Naive thymus-derived CD4-positive, alpha-beta T cell (primary cell): ENCODE measurements around the gene IP6K1. TPM values are rescaled to one million over a fixed set of nuclear protein-coding genes. Genes with fewer than 3 reads are reported as not detected.
A peak's percentile ranks its signal among the peaks of the same experiment; 100 is the strongest.

Source experiments
- ATAC-seq: fragments of 150-1000 bp; cut with Tn5 transposase; 2 replicates; pipeline ENCODE4 v1.10.0; 2021; ENCODE audit warnings: mild to moderate bottlenecking, moderate library complexity
- CTCF ChIA-PET: fragments of 350-600 bp; sonication (Branson Sonifier 250); formaldehyde crosslinking; loops from one replicate; lab custom pipeline; 2021; ENCODE audit warnings: antibody characterized with exemption; lab: Charles Lee
- POLR2A ChIA-PET: fragments of 350-600 bp; sonication (Branson Sonifier 250); formaldehyde crosslinking; loops from one replicate; lab custom pipeline; 2021; ENCODE audit warnings: antibody characterized with exemption, inconsistent platforms; lab: Charles Lee
- DNase-seq, 9 donors: peaks; one replicate each; pipeline versions ENCODE4 v3.0.0 to v3.0.0-alpha.2; 2020 to 2022; ENCODE audit warnings: mixed read lengths in 1 of 9
- H3K27ac ChIP-seq: one replicate; pipeline ENCODE4 v1.7.0; 2013; ENCODE audit warnings: mild to moderate bottlenecking, low read depth, low read length, moderate library complexity
- H3K27me3 ChIP-seq, 2 donors: one replicate each; pipeline ENCODE4 v1.7.0; 2013; ENCODE audit warnings: low read length in 2 of 2, mild to moderate bottlenecking in 2 of 2, moderate library complexity in 2 of 2; ENCODE audit not compliant: control insufficient read depth in 2 of 2, insufficient read depth in 2 of 2
- H3K36me3 ChIP-seq, 3 experiments: 1 replicate in 2 of 3; 2 replicates in 1 of 3; pipeline ENCODE4 v1.7.0; 2013; ENCODE audit warnings: low read length in 3 of 3, mild to moderate bottlenecking in 3 of 3, moderate library complexity in 1 of 3; ENCODE audit not compliant: insufficient read depth in 3 of 3, control insufficient read depth in 2 of 3
- H3K4me1 ChIP-seq, 2 donors: one replicate each; pipeline ENCODE4 v1.7.0; 2013; ENCODE audit warnings: low read length in 2 of 2, mild to moderate bottlenecking in 2 of 2, moderate library complexity in 1 of 2; ENCODE audit not compliant: control insufficient read depth in 2 of 2, insufficient read depth in 2 of 2
- H3K4me3 ChIP-seq: 2 replicates; pipeline ENCODE4 v1.7.0; 2013; ENCODE audit warnings: mild to moderate bottlenecking, low read length
- H3K9me3 ChIP-seq, 3 experiments: 1 replicate in 2 of 3; 2 replicates in 1 of 3; pipeline ENCODE4 v1.7.0; 2013; ENCODE audit warnings: low read length in 3 of 3; ENCODE audit not compliant: control insufficient read depth in 2 of 3
- H3K27ac Mint-ChIP-seq, 9 donors: one replicate each; pipeline ENCODE4 v1.8.0; 2020 to 2022; ENCODE audit warnings: mixed read lengths in 9 of 9, mild to moderate bottlenecking in 8 of 9, moderate library complexity in 5 of 9, inconsistent platforms in 2 of 9
- H3K27me3 Mint-ChIP-seq, 5 donors: one replicate each; pipeline ENCODE4 v1.8.0; 2021 to 2022; ENCODE audit warnings: mixed read lengths in 5 of 5, mild to moderate bottlenecking in 1 of 5
- H3K36me3 Mint-ChIP-seq, 5 donors: one replicate each; pipeline ENCODE4 v1.8.0; 2020 to 2022; ENCODE audit warnings: mixed read lengths in 5 of 5, mild to moderate bottlenecking in 3 of 5, inconsistent platforms in 1 of 5
- H3K4me1 Mint-ChIP-seq, 7 donors: one replicate each; pipeline ENCODE4 v1.8.0; 2020 to 2022; ENCODE audit warnings: mixed read lengths in 7 of 7, mild to moderate bottlenecking in 3 of 7, inconsistent platforms in 1 of 7
- H3K4me3 Mint-ChIP-seq, 10 donors: one replicate each; pipeline ENCODE4 v1.8.0; 2020 to 2022; ENCODE audit warnings: mild to moderate bottlenecking in 10 of 10, mixed read lengths in 10 of 10, moderate library complexity in 6 of 10, inconsistent platforms in 2 of 10
- H3K9me3 Mint-ChIP-seq, 11 donors: one replicate each; pipeline ENCODE4 v1.8.0; 2020 to 2022; ENCODE audit warnings: mixed read lengths in 11 of 11, mild to moderate bottlenecking in 4 of 11, inconsistent platforms in 1 of 11, moderate library complexity in 1 of 11
- intact Hi-C, 2 donors: fragments of 100-400 bp; cut with micrococcal nuclease; formaldehyde crosslinking; loops; one replicate each; pipeline ENCODE4 v1.15.1; 2023
- polyA plus RNA-seq, 2 donors: library from polyadenylated mRNA; unstranded; fragments of 300-500 nt; fragmentation: Illumina TruSeq; gene quantifications; one replicate each; pipeline ENCODE4 v1.2.3, GENCODE V29; 2021
- total RNA-seq, 6 experiments: library from RNA in 5 of 6; stranded (reverse) in 5 of 6; gene quantifications; 1 replicate in 5 of 6; 2 replicates in 1 of 6; pipeline ENCODE4 v1.2.3 and lab custom pipeline; 2021 to 2026

IP6K1 gene
- total and polyA plus RNA-seq, 7 experiments from 2014 or later, result 18.4 to 57.0 (median 45.4) TPM

- Mint-ChIP-seq H3K36me3 (peaks cover 0 to 10% (median 0%) of the 10 kb centered on the region in 5 donors), H3K27ac (peak overlapping the region in 7 of 9 donors; percentile 74 to 96 (median 87)), H3K27me3 (peaks cover 0 to 17% (median 0%) of the 10 kb centered on the region in 5 donors), H3K9me3 (peaks cover 0 to 2% (median 0%) of the 10 kb centered on the region in 11 donors), H3K4me1 (peaks cover 32 to 57% (median 50%) of the 10 kb centered on the region in 7 donors), H3K4me3 (peak overlapping the region; percentile 76 to 95 (median 86))
- CTCF ChIA-PET, result interaction anchor here (0.6 to 12.8 kb wide), 6 partner anchors 9 to 682 kb away, joined by 3 to 181 read pairs (median 5); partner anchors contain the start of gene UBA7
- Histone ChIP-seq H3K27ac (peak overlapping the region; percentile 84), H3K4me1 (peaks cover 11 to 46% of the 10 kb centered on the region in 2 donors), H3K27me3 (no peaks in the 10 kb centered on the region), H3K9me3 (no peaks in the 10 kb centered on the region), H3K4me3 (no peak overlapping the region), H3K36me3 (peaks cover 0 to 18% (median 0%) of the 10 kb centered on the region in 3 experiments)
- intact Hi-C loops, result loop anchor here (5.0 to 10.0 kb wide), 2 partner anchors 423 to 490 kb away; partner anchors contain the start of genes HYAL3 (in 1 of the 2), IFRD2 (in 1 of the 2) and NAA80 (in 1 of the 2)
- POLR2A ChIA-PET, result interaction anchor here (1.3 to 6.1 kb wide), 7 partner anchors 11 to 81 kb away, joined by 3 to 87 read pairs (median 12); partner anchors contain the start of genes GMPPB, IP6K1 and UBA7
- no peak for ATAC-seq
- DNase-seq, result no peak
Observed at GRCh38 chr3:49804141-49805041, 18.0 kb upstream of the IP6K1 start.

- H3K4me1 ChIP-seq, result peaks cover 11 to 46% of the 10 kb centered on the region in 2 donors
Observed at GRCh38 chr3:49803465-49804140, 17.3 kb upstream of the IP6K1 start.

GRCh38 chr3:49802719-49803464 is 16.6 kb upstream of the IP6K1 start, which contains the start of gene INKA1:
Gene INKA1, plus strand, starts transcription at chr3:49803261. Its CDS starts 132 bp downstream, at chr3:49803393.
- ChIA-PET CTCF (interaction anchor here (0.5 to 12.8 kb wide), 15 partner anchors 8 to 227 kb away, joined by 3 to 181 read pairs (median 5); partner anchors contain the start of genes IP6K1, MON1A and UBA7), POLR2A (interaction anchor here (0.6 to 6.1 kb wide), 18 partner anchors 8 to 1329 kb away, joined by 3 to 87 read pairs (median 3); partner anchors contain the start of genes DAG1, IP6K1, MON1A and RBM6)
- H3K36me3 Mint-ChIP-seq, result peaks cover 0 to 10% (median 0%) of the 10 kb centered on the region in 5 donors
- DNase-seq (peak; percentile 77 to 89 (median 87)), ATAC-seq (peak; percentile 93)
- peaks cover 23 to 47% (median 41%) of the 10 kb centered on the region in 7 donors for H3K4me1 Mint-ChIP-seq
- peak within 1 kb of the TSS; percentile 82 to 95 (median 90) for H3K4me3 Mint-ChIP-seq
- peak within 1 kb of the TSS; percentile 80 to 96 (median 91) for H3K27ac Mint-ChIP-seq
- intact Hi-C loops, result loop anchor here (1.0 to 10.0 kb wide), 12 partner anchors 10 to 492 kb away; partner anchors contain the start of genes IP6K1 (in 2 of the 2), MON1A (in 2 of the 2), TRAIP (in 2 of the 2) and UBA7 (in 2 of the 2)
- H3K36me3 ChIP-seq, result peaks cover 0 to 5% (median 0%) of the 10 kb centered on the region in 3 experiments
- H3K4me3 ChIP-seq, result peak within 1 kb of the TSS; percentile 89
- peaks cover 0 to 20% (median 0%) of the 10 kb centered on the region in 5 donors for H3K27me3 Mint-ChIP-seq
- H3K27me3 ChIP-seq, result no peaks in the 10 kb centered on the region
- H3K9me3 ChIP-seq, result no peaks in the 10 kb centered on the region
- H3K9me3 Mint-ChIP-seq, result peaks cover 0 to 2% (median 0%) of the 10 kb centered on the region in 11 donors
- H3K27ac ChIP-seq, result peak within 1 kb of the TSS; percentile 84
- H3K4me1 ChIP-seq, result peaks cover 11 to 41% of the 10 kb centered on the region in 2 donors

More at GRCh38 chr3:49803465-49804140, 17.3 kb upstream of the IP6K1 start:
- H3K36me3 Mint-ChIP-seq, result peaks cover 0 to 10% (median 0%) of the 10 kb centered on the region in 5 donors
- peak; percentile 19 for ATAC-seq
- DNase-seq, result peak in 7 of 9 donors; percentile 44 to 62 (median 51)
- ChIA-PET CTCF (interaction anchor here (0.6 to 12.8 kb wide), 11 partner anchors 9 to 227 kb away, joined by 3 to 181 read pairs (median 4); partner anchors contain the start of genes IP6K1 and UBA7), POLR2A (interaction anchor here (0.6 to 6.1 kb wide), 17 partner anchors 8 to 1330 kb away, joined by 3 to 87 read pairs (median 3); partner anchors contain the start of genes DAG1, IP6K1, RBM6 and TMEM115)
- H3K36me3 ChIP-seq, result peaks cover 0 to 11% (median 0%) of the 10 kb centered on the region in 3 experiments
- peak overlapping the region; percentile 84 for H3K27ac ChIP-seq
- H3K4me3 ChIP-seq, result peak overlapping the region; percentile 89
- H3K4me3 Mint-ChIP-seq, result peak overlapping the region; percentile 76 to 95 (median 86)
- H3K4me1 Mint-ChIP-seq, result peaks cover 29 to 54% (median 48%) of the 10 kb centered on the region in 7 donors
- no peaks in the 10 kb centered on the region for H3K27me3 ChIP-seq
- peak overlapping the region in 8 of 9 donors; percentile 3 to 91 (median 65) for H3K27ac Mint-ChIP-seq
- intact Hi-C loops, result loop anchor here (1.0 to 10.0 kb wide), 5 partner anchors 10 to 491 kb away; partner anchors contain the start of genes UBA7 (in 2 of the 2), AMIGO3 (in 1 of the 2), HYAL3 (in 1 of the 2) and IFRD2 (in 1 of the 2)
- H3K9me3 Mint-ChIP-seq, result peaks cover 0 to 2% (median 0%) of the 10 kb centered on the region in 11 donors
- no peaks in the 10 kb centered on the region for H3K9me3 ChIP-seq
- H3K27me3 Mint-ChIP-seq, result peaks cover 0 to 20% (median 0%) of the 10 kb centered on the region in 5 donors

- ATAC-seq, result no peak
- Mint-ChIP-seq H3K4me1 (peaks cover 17 to 30% (median 23%) of the 10 kb centered on the region in 7 donors), H3K27ac (no peak overlapping the region), H3K27me3 (peaks cover 0 to 27% (median 0%) of the 10 kb centered on the region in 5 donors), H3K4me3 (peak overlapping the region in 1 of 10 donors; percentile 17), H3K9me3 (peaks cover 0 to 2% (median 0%) of the 10 kb centered on the region in 11 donors), H3K36me3 (peaks cover 0 to 7% (median 0%) of the 10 kb centered on the region in 5 donors)
- Histone ChIP-seq H3K4me1 (peaks cover 0 to 24% of the 10 kb centered on the region in 2 donors), H3K36me3 (peaks cover 0 to 3% (median 0%) of the 10 kb centered on the region in 3 experiments), H3K9me3 (no peaks in the 10 kb centered on the region), H3K4me3 (no peak overlapping the region), H3K27ac (no peak overlapping the region), H3K27me3 (no peaks in the 10 kb centered on the region)
- DNase-seq, result no peak
- intact Hi-C loops, result loop anchor here (5.0 to 10.0 kb wide), 2 partner anchors 426 to 494 kb away; partner anchors contain the start of genes HYAL3 (in 1 of the 2), IFRD2 (in 1 of the 2) and NAA80 (in 1 of the 2)
- POLR2A ChIA-PET, result interaction anchor here (3.4 to 5.4 kb wide), 2 partner anchors 14 to 38 kb away, joined by 25 to 59 read pairs; partner anchors contain the start of gene IP6K1
- CTCF ChIA-PET, result interaction anchor here (0.6 to 12.8 kb wide), 3 partner anchors 12 to 38 kb away, joined by 3 to 181 read pairs (median 31); partner anchors contain the start of gene UBA7
Observed at GRCh38 chr3:49801160-49801559, 14.8 kb upstream of the IP6K1 start.

- no peaks in the 10 kb centered on the region for H3K9me3 ChIP-seq
- peaks cover 0 to 28% (median 0%) of the 10 kb centered on the region in 5 donors for H3K27me3 Mint-ChIP-seq
- POLR2A ChIA-PET, result interaction anchor here (5.4 kb wide), 1 partner anchor 40 kb away, joined by 59 read pairs; no protein-coding TSS in a partner anchor
Observed at GRCh38 chr3:49799761-49800160, 13.4 kb upstream of the IP6K1 start, which contains the start of gene CDHR4. Gene CDHR4, minus strand, starts transcription at chr3:49799873. Its CDS starts 61 bp downstream, at chr3:49799812.

More at GRCh38 chr3:49799761-49800160, 13.4 kb upstream of the IP6K1 start, which contains the start of gene CDHR4:
- no peak within 1 kb of the TSS for H3K4me3 ChIP-seq
- DNase-seq, result no peak
- Mint-ChIP-seq H3K9me3 (no peaks in the 10 kb centered on the region), H3K36me3 (peaks cover 0 to 3% (median 0%) of the 10 kb centered on the region in 5 donors), H3K27ac (no peak within 1 kb of the TSS), H3K4me3 (no peak within 1 kb of the TSS), H3K4me1 (peaks cover 8 to 18% (median 14%) of the 10 kb centered on the region in 7 donors)
- no peak within 1 kb of the TSS for H3K27ac ChIP-seq
- no peak for ATAC-seq
- intact Hi-C loops, result loop anchor here (5.0 to 10.0 kb wide), 2 partner anchors 428 to 495 kb away; partner anchors contain the start of genes HYAL3 (in 1 of the 2), IFRD2 (in 1 of the 2) and NAA80 (in 1 of the 2)
- peaks cover 0 to 3% (median 0%) of the 10 kb centered on the region in 3 experiments for H3K36me3 ChIP-seq
- H3K4me1 ChIP-seq, result peaks cover 0 to 11% of the 10 kb centered on the region in 2 donors
- CTCF ChIA-PET, result interaction anchor here (12.8 kb wide), 1 partner anchor 40 kb away, joined by 181 read pairs; no protein-coding TSS in a partner anchor
- H3K27me3 ChIP-seq, result no peaks in the 10 kb centered on the region
